HG03280 (cell line): ENCODE data around the gene ARSK.
A peak's percentile ranks its signal among the peaks of the same experiment; 100 is the strongest.

Experiments used
- ATAC-seq: cut with Tn5 transposase; IDR thresholded peaks from one replicate; pipeline ENCODE4 v1.9.1; 2021; ENCODE audit warnings: mild to moderate bottlenecking, moderate library complexity; ENCODE audit not compliant: unreplicated experiment

Gene ARSK

DNA sequence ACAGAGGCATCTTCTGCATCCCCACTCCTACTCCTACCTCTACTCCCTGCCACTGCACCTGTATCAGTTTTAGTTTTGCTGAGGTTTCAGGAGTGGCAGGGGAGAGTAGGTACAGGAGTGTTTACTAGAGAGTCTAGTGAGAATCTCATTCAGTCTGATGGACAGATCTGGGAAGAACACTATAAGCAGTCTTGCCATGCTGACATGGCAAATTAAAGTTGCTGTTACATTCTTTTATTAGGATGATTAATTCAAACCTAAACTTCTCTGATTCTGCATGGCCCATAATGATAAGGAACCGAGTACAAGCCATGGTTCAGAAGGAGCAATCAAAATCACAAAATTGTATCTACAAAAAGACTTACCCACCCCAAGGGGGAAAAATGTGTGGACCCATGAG, 7.4 kb downstream of the ARSK start:
- ATAC-seq, result no peak

GRCh38 chr5:95563367-95563766, 8.5 kb downstream of the ARSK start:
- no peak for ATAC-seq

DNA sequence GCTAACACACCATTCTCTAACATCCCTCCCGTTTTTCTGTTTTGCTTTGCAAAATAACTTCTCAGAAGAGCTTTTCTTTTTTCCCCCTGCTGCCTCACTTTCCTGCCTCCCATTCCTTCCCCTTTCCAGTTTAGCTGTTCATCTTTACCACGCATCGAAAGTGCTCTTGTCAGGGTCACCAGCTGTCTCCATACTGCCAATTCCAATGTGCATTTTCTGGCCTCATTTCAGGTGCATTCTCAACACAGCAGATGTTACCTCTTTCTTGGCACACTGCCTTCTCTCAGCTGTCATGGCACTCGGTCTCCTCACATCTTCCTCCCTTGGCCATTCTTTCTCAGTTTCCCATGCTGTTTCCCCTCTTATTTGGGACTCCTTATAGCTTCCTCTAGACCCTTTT, 9.5 kb downstream of the ARSK start:
- ATAC-seq, result no peak

DNA sequence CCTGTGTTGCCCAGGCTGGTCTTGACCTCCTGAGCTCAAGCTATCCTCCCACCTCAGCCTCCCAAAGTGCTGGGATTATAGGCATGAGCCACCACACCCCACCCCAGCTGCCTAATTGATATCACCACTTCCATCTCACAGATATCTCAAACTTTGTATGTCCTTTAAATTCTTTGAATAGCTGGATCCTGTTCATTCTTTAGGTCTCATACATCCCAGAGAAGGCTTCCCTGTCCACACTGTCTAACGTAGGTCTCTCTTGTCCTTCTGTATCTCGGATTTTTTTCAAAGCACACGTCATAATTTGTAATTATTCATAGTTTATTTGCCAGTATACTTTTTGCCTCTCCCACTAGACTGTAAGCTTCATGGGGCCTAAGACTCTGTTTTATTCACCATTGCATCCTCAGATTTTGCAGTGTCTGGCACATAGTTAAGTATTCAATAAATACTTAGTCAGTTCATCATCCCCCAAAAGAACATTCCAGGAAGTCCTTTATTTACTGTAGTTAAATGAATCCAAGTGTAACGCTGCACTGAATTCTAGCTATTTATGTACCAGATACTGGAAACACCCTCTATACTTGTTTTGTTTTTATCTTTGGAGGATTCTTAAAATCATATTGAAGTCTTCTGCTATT, 10.5 kb downstream of the ARSK start:
- no peak for ATAC-seq

DNA sequence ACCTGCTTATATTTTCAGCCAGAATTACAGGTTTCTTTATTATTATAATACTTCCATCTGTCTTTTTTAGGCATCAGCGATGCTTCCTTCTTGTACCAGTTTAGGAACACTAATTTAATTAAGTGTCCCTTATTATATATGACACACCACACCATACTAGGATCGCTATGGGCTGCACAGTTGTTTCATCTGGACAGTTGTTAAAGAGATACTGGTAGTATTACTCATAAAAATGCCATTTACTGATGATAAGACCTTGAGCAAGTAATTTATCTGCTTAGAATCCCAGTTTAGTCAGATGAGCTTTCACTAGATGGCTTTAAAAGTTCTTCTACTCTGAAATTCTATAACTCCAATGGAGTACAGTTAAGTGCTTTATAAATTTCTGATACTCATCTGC, 17.1 kb downstream of the ARSK start:
- no peak for ATAC-seq

DNA sequence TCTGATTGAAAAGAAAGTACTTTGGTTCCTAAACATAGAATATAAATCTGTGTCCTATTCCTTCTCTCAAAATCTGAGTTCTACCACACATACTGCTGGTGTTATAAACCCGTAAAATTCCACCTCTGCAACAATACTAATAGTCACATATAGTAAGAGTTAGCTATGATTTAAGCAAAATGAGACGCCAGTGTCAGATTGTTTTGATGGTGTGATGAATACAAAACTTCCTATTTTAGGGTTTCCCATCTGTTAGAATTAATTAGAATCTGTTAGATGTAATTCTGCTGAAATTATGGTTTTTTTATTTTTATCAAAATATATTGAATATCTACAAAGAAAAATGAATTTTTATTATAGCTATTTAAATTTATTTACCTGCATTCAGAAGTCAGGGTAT, 26.7 kb downstream of the ARSK start:
- no peak for ATAC-seq

DNA sequence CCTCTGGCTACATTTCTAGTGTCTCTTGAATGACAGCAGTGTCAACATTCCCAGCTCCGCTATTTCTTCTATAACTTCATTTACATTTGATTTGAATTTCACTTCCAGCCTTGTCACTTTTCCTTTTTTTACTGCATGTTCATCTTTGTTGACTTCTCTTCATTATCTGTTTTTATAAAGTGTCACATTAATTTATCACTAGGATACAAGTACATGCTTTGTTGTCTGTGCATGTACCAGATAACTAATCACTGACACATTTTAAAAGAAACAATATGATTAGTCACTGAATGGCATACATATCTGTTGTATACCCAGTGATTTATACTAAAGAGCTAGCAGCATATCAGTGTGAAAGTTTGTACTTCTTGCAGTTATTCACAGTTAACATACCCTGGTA, 29.1 kb downstream of the ARSK start:
- no peak for ATAC-seq

DNA sequence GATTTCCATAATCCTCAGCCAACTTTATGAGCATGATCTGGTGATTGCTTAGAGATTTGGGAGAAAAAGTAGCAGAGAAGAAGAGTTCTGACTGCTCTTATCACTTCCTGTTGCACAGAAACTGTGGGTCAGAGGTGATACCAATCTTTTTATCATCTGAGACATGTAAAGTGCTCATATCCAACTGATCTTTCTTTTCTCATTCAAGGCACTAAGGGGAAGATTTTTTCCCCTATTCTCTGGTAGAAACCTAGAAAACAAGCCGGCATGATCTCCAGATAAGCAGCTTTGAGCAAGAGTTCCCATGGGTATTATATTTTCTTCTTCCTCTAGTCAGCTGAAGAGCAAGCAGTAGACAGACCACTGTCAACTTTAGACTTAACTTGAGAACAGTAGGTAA, 36.0 kb downstream of the ARSK start:
- no peak for ATAC-seq

GRCh38 chr5:95591490-95591901, 36.6 kb downstream of the ARSK start:
- ATAC-seq, result peak; percentile 82

DNA sequence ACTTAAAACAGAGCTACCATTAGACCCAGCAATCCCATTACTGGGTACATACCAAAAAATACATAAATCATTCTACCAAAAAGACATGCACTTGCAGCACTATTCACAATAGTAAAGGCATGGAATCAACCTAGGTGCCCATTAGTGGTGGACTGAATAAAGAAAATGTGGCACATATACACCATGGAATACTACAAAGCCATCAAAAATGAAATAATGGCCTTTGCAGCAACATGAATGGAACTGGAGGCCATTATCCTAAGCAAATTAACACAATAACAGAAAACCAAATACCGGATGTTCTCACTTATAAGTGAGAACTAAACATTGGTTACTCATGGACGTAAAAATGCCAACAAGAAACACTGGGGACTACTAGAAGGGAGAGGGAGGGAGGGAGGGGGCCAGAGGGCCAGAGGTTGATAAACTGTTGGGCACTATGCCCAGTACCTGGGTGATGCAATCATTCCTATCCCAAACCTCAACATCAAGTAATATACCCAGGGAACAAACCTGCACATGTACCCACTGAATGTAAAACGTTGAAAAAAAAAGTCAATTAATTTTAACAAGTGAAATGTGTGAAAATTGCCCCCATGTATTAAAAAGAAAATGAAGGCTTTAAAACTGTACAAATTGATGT, 40.5 kb downstream of the ARSK start:
- no peak for ATAC-seq

DNA sequence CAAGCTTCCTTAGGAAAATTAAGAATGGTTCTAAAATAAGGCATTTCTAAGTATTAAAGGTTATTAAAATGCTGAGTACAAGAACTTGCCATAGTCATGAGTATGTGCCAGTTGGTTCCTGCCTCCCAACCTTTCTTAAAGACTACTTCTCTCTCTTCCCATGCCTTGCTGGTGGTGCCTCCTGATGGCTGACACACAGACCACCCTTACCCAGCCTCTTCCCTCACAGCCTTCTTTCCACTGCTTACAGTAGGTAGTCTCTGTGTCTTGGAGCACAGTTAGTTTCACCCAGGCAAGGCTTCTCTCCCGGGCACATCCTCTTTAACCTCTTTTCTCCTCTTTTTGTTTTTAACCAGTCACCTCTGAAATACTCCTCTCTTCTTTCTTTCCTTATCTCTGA, 44.4 kb downstream of the ARSK start:
- ATAC-seq, result no peak

- no peak for ATAC-seq
Measured at GRCh38 chr5:95600557-95600956, 45.7 kb downstream of the ARSK start.

DNA sequence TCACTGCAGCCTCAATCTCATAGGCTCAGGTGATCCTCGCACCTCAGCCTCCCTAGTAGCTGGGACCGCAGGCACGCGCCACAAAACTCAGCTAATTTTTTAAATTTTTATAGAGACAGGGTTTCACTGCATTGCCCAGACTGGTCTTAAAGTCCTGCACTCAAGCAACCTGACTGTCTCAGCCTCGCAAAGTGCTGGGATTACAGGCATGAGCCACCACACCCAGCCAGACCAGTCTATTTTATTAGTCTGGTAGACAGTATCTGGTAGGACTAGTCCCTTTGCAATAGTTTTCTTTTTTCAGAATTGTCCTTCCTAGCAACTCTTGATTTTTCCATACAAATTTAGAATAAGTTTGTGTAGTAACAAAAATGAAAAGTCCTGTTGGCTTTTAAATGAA, 50.9 kb downstream of the ARSK start:
- no peak for ATAC-seq

DNA sequence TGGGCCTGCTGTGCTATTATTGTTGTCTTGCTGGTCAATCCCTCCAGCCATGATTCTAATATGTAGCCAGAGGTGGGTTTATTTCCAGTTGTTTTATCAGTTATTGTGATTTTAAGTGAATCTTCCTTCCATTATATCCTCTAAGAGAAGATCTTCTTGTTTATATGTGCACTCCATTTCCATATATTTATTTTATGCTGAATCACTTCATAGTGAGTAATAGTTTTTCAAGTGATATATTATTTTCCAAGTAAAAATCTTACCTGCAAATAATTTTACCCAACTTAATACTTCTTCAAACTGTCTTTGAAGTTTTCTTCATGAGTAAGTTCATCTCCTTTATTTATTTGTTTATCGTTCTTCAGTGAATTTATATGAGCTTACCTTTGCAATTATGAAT, 51.5 kb downstream of the ARSK start:
- no peak for ATAC-seq

- ATAC-seq, result no peak
Measured at GRCh38 chr5:95609711-95610110, 54.8 kb downstream of the ARSK start.

GRCh38 chr5:95610546-95610945, 55.6 kb downstream of the ARSK start:
- ATAC-seq, result no peak

- no peak for ATAC-seq
Measured at GRCh38 chr5:95611396-95611795, 56.5 kb downstream of the ARSK start.

GRCh38 chr5:95613514-95613913, 58.6 kb downstream of the ARSK start:
- no peak for ATAC-seq

- no peak for ATAC-seq
Measured at GRCh38 chr5:95615164-95615467, 60.2 kb downstream of the ARSK start.

DNA sequence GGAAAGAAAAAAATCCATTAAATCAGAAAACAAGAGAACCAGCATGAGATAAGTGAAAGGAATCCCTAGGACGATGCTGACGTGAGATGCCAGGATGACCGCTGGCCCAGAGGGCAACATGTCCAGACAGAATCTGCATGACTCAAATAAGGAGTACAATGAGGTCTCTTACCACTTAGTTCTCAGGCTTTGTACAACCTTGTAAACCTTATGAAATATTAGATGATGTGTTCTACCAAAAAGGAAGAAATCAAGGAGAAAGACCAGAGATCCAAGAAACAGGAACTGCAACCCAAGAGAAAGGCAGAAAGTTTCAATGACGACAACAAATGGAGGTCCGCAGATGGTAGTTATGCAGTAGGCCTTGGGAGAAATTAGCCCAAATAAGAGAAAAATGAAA, 62.2 kb downstream of the ARSK start:
- ATAC-seq, result no peak

DNA sequence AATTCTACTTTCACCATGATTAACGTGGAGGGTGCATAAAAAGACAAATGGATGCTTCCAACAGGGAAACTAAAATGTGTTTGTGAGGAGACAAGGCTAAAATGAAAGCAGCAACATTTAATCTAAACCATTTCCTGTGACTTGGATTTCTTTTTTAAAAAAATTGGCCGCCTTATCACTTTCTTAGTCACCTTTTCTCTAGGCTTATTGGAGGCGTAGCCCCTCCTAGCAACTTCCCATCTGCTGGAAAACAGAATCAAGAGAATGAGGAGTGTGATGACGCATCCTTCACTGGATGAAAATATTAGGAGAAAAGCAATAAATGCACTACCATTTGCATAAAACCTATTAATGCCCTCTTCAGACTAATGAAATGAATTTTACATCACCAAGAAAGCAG, 64.2 kb downstream of the ARSK start:
- ATAC-seq, result no peak

DNA sequence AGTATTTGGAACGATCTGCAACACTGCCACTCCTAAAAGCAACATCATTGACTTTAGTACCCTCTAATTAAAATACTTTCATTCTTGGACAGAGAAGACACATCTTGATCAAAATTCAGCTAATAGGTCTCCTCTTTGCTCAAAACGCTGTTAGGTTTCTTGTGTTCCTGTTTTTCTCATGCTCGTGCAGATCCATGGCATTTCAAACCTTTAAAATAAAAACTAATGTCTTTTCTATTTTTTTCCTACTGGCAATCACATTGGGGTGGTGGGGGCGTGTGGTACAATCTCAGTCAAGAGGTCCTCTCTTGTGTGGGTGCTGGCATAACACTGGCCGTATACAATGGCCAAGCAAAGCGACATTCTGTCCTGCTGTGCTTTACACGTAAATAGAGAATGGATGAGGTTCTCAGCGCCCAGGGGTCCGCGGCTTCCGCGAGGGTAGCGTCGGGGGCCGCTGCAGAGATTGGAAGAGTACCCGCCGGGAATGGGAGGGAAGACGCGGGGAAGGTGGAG, 64.7 kb downstream of the ARSK start:
- no peak for ATAC-seq
